Measurements from ENCODE around the gene SPTBN4. TPM values are rescaled to one million over a fixed set of nuclear protein-coding genes. Genes with fewer than 3 reads are reported as not detected.

Gene SPTBN4
- total RNA-seq, 1 experiment from 2014 or later, result 0.82 TPM

GRCh38 chr19:40620161-40620485, 153.3 kb downstream of the SPTBN4 start:
- Mint-ChIP-seq H3K4me1 (ENCODE audit: low read depth, unreplicated experiment) (peaks cover 21% of the 10 kb centered on the region), H3K27me3 (ENCODE audit: insufficient read depth, unreplicated experiment) (no peaks in the 10 kb centered on the region), H3K4me3 (ENCODE audit: unreplicated experiment) (no peak overlapping the region), H3K27ac (ENCODE audit: unreplicated experiment) (no peak overlapping the region), H3K9me3 (ENCODE audit: unreplicated experiment) (no peaks in the 10 kb centered on the region), H3K36me3 (ENCODE audit: insufficient read depth, unreplicated experiment) (no peaks in the 10 kb centered on the region)
- H3K27me3 ChIP-seq (replicated peaks; ENCODE audit: control insufficient read depth, insufficient read depth, low read length), result no peaks in the 10 kb centered on the region
- H3K9me3 ChIP-seq, result no peaks in the 10 kb centered on the region
- no peak for DNase-seq
- H3K36me3 ChIP-seq (ENCODE audit: control insufficient read depth, insufficient read depth, low read length), result no peaks in the 10 kb centered on the region
- CTCF ChIA-PET, result interaction anchor here (0.8 kb wide), 1 partner anchor 154 kb away, joined by 3 read pairs; no protein-coding TSS in a partner anchor
- H3K4me3 ChIP-seq (ENCODE audit: low read depth, low read length), result no peak overlapping the region
- H3K4me1 ChIP-seq, result peaks cover 11% of the 10 kb centered on the region; the same call in 1 of the 2 replicates
- POLR2A ChIA-PET, result no interaction called here
- intact Hi-C loops (cut with micrococcal nuclease; ENCODE audit: unreplicated experiment), result no loop called here
- TF ChIP-seq CTCF (IDR thresholded peaks at IDR 0.05; ENCODE audit: insufficient read depth in 1 of 2, low read depth in 1 of 2, low read length in 1 of 2, severe bottlenecking in 1 of 2, unreplicated experiment in 1 of 2), result no peak
- BruUV-seq (replicated peaks), result no TSS peak

GRCh38 chr19:40621283-40621682, 154.5 kb downstream of the SPTBN4 start:
- no peak for TF ChIP-seq CTCF (IDR thresholded peaks at IDR 0.05; ENCODE audit: insufficient read depth in 1 of 2, low read depth in 1 of 2, low read length in 1 of 2, severe bottlenecking in 1 of 2, unreplicated experiment in 1 of 2)
- BruUV-seq (replicated peaks), result no TSS peak
- H3K36me3 Mint-ChIP-seq (ENCODE audit: insufficient read depth, unreplicated experiment), result no peaks in the 10 kb centered on the region
- no peaks in the 10 kb centered on the region for H3K27me3 Mint-ChIP-seq (ENCODE audit: insufficient read depth, unreplicated experiment)
- H3K9me3 Mint-ChIP-seq (ENCODE audit: unreplicated experiment), result no peaks in the 10 kb centered on the region
- intact Hi-C loops (cut with micrococcal nuclease; ENCODE audit: unreplicated experiment), result no loop called here
- CTCF ChIA-PET, result interaction anchor here (1.3 kb wide), 1 partner anchor 72 kb away, joined by 3 read pairs; no protein-coding TSS in a partner anchor
- no peak overlapping the region for H3K27ac Mint-ChIP-seq (ENCODE audit: unreplicated experiment)
- H3K27me3 ChIP-seq (replicated peaks; ENCODE audit: control insufficient read depth, insufficient read depth, low read length), result no peaks in the 10 kb centered on the region
- peaks cover 11% of the 10 kb centered on the region; the same call in 1 of the 2 replicates for H3K4me1 ChIP-seq
- no peaks in the 10 kb centered on the region for H3K36me3 ChIP-seq (ENCODE audit: control insufficient read depth, insufficient read depth, low read length)
- no peak overlapping the region for H3K4me3 Mint-ChIP-seq (ENCODE audit: unreplicated experiment)
- H3K4me3 ChIP-seq (ENCODE audit: low read depth, low read length), result no peak overlapping the region
- no peaks in the 10 kb centered on the region for H3K9me3 ChIP-seq
- H3K4me1 Mint-ChIP-seq (ENCODE audit: low read depth, unreplicated experiment), result peaks cover 15% of the 10 kb centered on the region
- no peak for DNase-seq
- POLR2A ChIA-PET, result no interaction called here

GRCh38 chr19:40621966-40622772, 155.4 kb downstream of the SPTBN4 start:
- no peaks in the 10 kb centered on the region for H3K27me3 ChIP-seq (replicated peaks; ENCODE audit: control insufficient read depth, insufficient read depth, low read length)
- Mint-ChIP-seq H3K4me1 (ENCODE audit: low read depth, unreplicated experiment) (peaks cover 15% of the 10 kb centered on the region), H3K9me3 (ENCODE audit: unreplicated experiment) (no peaks in the 10 kb centered on the region), H3K4me3 (ENCODE audit: unreplicated experiment) (no peak overlapping the region), H3K27ac (ENCODE audit: unreplicated experiment) (no peak overlapping the region), H3K36me3 (ENCODE audit: insufficient read depth, unreplicated experiment) (no peaks in the 10 kb centered on the region), H3K27me3 (ENCODE audit: insufficient read depth, unreplicated experiment) (no peaks in the 10 kb centered on the region)
- no peaks in the 10 kb centered on the region for H3K36me3 ChIP-seq (ENCODE audit: control insufficient read depth, insufficient read depth, low read length)
- BruUV-seq (replicated peaks), result no TSS peak
- peaks cover 11% of the 10 kb centered on the region; the same call in 1 of the 2 replicates for H3K4me1 ChIP-seq
- ChIA-PET CTCF (interaction anchor here (1.3 kb wide), 1 partner anchor 73 kb away, joined by 3 read pairs; no protein-coding TSS in a partner anchor), POLR2A (no interaction called here)
- intact Hi-C loops (cut with micrococcal nuclease; ENCODE audit: unreplicated experiment), result no loop called here
- H3K9me3 ChIP-seq, result no peaks in the 10 kb centered on the region
- DNase-seq, result no peak
- TF ChIP-seq CTCF (IDR thresholded peaks at IDR 0.05; ENCODE audit: insufficient read depth in 1 of 2, low read depth in 1 of 2, low read length in 1 of 2, severe bottlenecking in 1 of 2, unreplicated experiment in 1 of 2), result no peak
- H3K4me3 ChIP-seq (ENCODE audit: low read depth, low read length), result no peak overlapping the region
